ENCODE results near the gene RGS3.

The RGS3 gene

DNA sequence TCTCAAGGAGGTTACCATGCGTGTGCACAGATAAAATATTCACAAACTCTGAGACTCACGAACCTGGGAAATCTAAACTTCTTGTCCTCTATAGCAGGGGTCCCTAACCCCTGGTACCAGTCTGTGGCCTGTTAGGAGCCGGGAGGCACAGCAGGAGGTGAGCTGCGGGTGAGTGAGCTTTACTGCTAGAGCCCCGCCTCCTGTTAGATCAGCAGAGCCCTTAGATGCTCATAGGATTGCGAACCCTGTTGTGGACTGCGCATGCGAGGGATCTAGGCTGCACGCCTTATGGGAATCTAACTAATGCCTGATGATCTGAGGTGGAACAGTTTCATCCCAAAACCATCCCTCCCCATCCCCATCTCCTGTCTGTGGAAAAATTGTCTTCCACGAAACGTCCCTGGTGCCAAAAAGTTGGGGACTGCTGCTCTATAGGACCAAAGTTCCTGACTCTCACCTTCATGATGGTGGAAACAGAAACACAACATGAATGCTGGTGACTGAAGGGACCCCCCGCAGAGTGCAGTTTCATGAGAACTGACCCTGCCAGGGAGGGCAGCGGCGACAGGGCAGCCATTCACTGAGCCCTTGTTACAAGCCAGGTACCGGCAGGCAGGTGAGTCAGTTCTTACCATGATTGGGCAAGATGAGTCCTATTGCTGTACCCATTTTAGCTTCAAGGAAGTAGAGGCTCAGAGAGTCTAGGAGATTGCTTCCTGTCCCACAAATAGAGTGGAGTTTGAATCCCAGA, 181.9 kb downstream of the RGS3 start:
- Histone ChIP-seq H3K9me3 (ENCODE audit: control insufficient read depth, insufficient read depth, low read depth, low read length) (no peaks in the 10 kb centered on the region), H3K4me3 (ENCODE audit: low read depth, low read length) (no peak overlapping the region), H3K27ac (ENCODE audit: extremely low read depth, low read depth, low read length) (no peak overlapping the region), H3K4me1 (ENCODE audit: control insufficient read depth, insufficient read depth, low read length) (no peaks in the 10 kb centered on the region), H3K36me3 (ENCODE audit: control insufficient read depth in 2 of 2, insufficient read depth in 1 of 2, low read length in 2 of 2) (no peaks in the 10 kb centered on the region)
- ChIA-PET POLR2A (no interaction called here), CTCF (interaction anchor here (0.6 to 1.1 kb wide), 3 partner anchors 9 to 63 kb away, joined by 4 to 5 read pairs (median 4); no protein-coding TSS in a partner anchor)
- TF ChIP-seq, protein P1, sequence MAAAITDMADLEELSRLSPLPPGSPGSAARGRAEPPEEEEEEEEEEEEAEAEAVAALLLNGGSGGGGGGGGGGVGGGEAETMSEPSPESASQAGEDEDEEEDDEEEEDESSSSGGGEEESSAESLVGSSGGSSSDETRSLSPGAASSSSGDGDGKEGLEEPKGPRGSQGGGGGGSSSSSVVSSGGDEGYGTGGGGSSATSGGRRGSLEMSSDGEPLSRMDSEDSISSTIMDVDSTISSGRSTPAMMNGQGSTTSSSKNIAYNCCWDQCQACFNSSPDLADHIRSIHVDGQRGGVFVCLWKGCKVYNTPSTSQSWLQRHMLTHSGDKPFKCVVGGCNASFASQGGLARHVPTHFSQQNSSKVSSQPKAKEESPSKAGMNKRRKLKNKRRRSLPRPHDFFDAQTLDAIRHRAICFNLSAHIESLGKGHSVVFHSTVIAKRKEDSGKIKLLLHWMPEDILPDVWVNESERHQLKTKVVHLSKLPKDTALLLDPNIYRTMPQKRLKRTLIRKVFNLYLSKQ (tag by site-specific recombination; IDR thresholded peaks at IDR 0.05; ENCODE audit: borderline replicate concordance), result no peak
- TF ChIP-seq, protein P2, sequence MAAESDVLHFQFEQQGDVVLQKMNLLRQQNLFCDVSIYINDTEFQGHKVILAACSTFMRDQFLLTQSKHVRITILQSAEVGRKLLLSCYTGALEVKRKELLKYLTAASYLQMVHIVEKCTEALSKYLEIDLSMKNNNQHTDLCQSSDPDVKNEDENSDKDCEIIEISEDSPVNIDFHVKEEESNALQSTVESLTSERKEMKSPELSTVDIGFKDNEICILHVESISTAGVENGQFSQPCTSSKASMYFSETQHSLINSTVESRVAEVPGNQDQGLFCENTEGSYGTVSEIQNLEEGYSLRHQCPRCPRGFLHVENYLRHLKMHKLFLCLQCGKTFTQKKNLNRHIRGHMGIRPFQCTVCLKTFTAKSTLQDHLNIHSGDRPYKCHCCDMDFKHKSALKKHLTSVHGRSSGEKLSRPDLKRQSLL (tag by site-specific recombination; IDR thresholded peaks at IDR 0.05), result no peak
- TF ChIP-seq, protein P3, sequence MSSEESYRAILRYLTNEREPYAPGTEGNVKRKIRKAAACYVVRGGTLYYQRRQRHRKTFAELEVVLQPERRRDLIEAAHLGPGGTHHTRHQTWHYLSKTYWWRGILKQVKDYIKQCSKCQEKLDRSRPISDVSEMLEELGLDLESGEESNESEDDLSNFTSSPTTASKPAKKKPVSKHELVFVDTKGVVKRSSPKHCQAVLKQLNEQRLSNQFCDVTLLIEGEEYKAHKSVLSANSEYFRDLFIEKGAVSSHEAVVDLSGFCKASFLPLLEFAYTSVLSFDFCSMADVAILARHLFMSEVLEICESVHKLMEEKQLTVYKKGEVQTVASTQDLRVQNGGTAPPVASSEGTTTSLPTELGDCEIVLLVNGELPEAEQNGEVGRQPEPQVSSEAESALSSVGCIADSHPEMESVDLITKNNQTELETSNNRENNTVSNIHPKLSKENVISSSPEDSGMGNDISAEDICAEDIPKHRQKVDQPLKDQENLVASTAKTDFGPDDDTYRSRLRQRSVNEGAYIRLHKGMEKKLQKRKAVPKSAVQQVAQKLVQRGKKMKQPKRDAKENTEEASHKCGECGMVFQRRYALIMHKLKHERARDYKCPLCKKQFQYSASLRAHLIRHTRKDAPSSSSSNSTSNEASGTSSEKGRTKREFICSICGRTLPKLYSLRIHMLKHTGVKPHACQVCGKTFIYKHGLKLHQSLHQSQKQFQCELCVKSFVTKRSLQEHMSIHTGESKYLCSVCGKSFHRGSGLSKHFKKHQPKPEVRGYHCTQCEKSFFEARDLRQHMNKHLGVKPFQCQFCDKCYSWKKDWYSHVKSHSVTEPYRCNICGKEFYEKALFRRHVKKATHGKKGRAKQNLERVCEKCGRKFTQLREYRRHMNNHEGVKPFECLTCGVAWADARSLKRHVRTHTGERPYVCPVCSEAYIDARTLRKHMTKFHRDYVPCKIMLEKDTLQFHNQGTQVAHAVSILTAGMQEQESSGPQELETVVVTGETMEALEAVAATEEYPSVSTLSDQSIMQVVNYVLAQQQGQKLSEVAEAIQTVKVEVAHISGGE (tag by site-specific recombination; conservative IDR thresholded peaks at IDR 0.05; ENCODE audit: low read depth), result no peak
- TF ChIP-seq ZBTB1 (tag by site-specific recombination; IDR thresholded peaks at IDR 0.05), result no peak
- TF ChIP-seq, protein P4, sequence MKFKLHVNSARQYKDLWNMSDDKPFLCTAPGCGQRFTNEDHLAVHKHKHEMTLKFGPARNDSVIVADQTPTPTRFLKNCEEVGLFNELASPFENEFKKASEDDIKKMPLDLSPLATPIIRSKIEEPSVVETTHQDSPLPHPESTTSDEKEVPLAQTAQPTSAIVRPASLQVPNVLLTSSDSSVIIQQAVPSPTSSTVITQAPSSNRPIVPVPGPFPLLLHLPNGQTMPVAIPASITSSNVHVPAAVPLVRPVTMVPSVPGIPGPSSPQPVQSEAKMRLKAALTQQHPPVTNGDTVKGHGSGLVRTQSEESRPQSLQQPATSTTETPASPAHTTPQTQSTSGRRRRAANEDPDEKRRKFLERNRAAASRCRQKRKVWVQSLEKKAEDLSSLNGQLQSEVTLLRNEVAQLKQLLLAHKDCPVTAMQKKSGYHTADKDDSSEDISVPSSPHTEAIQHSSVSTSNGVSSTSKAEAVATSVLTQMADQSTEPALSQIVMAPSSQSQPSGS (tag by site-specific recombination; IDR thresholded peaks at IDR 0.05; ENCODE audit: low read depth), result no peak

DNA sequence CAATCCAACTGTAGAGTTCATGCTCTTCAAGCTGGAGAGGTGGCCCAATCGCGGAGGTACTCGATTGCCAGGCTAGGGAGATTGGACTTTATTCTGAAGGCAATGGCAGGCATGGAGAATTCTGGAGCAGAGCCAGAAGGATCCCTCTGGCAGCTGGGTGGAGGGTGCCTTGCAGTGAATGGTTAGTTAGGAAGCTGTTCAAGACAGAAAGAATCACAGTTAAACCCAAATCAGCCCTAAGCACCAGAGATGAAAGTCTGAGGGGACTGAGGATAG, 182.4 kb downstream of the RGS3 start:
- H3K36me3 ChIP-seq (ENCODE audit: control insufficient read depth in 2 of 2, insufficient read depth in 1 of 2, low read length in 2 of 2), result no peaks in the 10 kb centered on the region
- CTCF ChIA-PET, result interaction anchor here (0.6 to 1.1 kb wide), 3 partner anchors 9 to 64 kb away, joined by 4 to 5 read pairs (median 4); no protein-coding TSS in a partner anchor
- no peak overlapping the region for H3K27ac ChIP-seq (ENCODE audit: extremely low read depth, low read depth, low read length)
- H3K4me1 ChIP-seq (ENCODE audit: control insufficient read depth, insufficient read depth, low read length), result no peaks in the 10 kb centered on the region
- no peak overlapping the region for H3K4me3 ChIP-seq (ENCODE audit: low read depth, low read length)
- H3K9me3 ChIP-seq (ENCODE audit: control insufficient read depth, insufficient read depth, low read depth, low read length), result no peaks in the 10 kb centered on the region
- POLR2A ChIA-PET, result no interaction called here
- no peak for TF ChIP-seq ZNF223 (tag by site-specific recombination; IDR thresholded peaks at IDR 0.05)
- TF ChIP-seq, protein P5, sequence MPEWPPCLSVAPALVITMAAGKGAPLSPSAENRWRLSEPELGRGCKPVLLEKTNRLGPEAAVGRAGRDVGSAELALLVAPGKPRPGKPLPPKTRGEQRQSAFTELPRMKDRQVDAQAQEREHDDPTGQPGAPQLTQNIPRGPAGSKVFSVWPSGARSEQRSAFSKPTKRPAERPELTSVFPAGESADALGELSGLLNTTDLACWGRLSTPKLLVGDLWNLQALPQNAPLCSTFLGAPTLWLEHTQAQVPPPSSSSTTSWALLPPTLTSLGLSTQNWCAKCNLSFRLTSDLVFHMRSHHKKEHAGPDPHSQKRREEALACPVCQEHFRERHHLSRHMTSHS (tag by site-specific recombination; IDR thresholded peaks at IDR 0.05), result no peak
- no peak for TF ChIP-seq ZNF391 (tag by site-specific recombination; IDR thresholded peaks at IDR 0.05; ENCODE audit: borderline replicate concordance, low read depth)
- TF ChIP-seq ZNF701 (tag by site-specific recombination; IDR thresholded peaks at IDR 0.05), result no peak
- no peak for TF ChIP-seq OVOL3 (tag by site-specific recombination; IDR thresholded peaks at IDR 0.05)
- no peak for TF ChIP-seq ZXDB (tag by site-specific recombination; IDR thresholded peaks at IDR 0.05)
- TF ChIP-seq, protein P6, sequence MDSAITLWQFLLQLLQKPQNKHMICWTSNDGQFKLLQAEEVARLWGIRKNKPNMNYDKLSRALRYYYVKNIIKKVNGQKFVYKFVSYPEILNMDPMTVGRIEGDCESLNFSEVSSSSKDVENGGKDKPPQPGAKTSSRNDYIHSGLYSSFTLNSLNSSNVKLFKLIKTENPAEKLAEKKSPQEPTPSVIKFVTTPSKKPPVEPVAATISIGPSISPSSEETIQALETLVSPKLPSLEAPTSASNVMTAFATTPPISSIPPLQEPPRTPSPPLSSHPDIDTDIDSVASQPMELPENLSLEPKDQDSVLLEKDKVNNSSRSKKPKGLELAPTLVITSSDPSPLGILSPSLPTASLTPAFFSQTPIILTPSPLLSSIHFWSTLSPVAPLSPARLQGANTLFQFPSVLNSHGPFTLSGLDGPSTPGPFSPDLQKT (IDR thresholded peaks at IDR 0.05; ENCODE audit: borderline replicate concordance, low read depth, low read length), result no peak
- TF ChIP-seq, protein P7, sequence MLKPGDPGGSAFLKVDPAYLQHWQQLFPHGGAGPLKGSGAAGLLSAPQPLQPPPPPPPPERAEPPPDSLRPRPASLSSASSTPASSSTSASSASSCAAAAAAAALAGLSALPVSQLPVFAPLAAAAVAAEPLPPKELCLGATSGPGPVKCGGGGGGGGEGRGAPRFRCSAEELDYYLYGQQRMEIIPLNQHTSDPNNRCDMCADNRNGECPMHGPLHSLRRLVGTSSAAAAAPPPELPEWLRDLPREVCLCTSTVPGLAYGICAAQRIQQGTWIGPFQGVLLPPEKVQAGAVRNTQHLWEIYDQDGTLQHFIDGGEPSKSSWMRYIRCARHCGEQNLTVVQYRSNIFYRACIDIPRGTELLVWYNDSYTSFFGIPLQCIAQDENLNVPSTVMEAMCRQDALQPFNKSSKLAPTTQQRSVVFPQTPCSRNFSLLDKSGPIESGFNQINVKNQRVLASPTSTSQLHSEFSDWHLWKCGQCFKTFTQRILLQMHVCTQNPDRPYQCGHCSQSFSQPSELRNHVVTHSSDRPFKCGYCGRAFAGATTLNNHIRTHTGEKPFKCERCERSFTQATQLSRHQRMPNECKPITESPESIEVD (tag by site-specific recombination; IDR thresholded peaks at IDR 0.05), result no peak
- TF ChIP-seq, protein P8, sequence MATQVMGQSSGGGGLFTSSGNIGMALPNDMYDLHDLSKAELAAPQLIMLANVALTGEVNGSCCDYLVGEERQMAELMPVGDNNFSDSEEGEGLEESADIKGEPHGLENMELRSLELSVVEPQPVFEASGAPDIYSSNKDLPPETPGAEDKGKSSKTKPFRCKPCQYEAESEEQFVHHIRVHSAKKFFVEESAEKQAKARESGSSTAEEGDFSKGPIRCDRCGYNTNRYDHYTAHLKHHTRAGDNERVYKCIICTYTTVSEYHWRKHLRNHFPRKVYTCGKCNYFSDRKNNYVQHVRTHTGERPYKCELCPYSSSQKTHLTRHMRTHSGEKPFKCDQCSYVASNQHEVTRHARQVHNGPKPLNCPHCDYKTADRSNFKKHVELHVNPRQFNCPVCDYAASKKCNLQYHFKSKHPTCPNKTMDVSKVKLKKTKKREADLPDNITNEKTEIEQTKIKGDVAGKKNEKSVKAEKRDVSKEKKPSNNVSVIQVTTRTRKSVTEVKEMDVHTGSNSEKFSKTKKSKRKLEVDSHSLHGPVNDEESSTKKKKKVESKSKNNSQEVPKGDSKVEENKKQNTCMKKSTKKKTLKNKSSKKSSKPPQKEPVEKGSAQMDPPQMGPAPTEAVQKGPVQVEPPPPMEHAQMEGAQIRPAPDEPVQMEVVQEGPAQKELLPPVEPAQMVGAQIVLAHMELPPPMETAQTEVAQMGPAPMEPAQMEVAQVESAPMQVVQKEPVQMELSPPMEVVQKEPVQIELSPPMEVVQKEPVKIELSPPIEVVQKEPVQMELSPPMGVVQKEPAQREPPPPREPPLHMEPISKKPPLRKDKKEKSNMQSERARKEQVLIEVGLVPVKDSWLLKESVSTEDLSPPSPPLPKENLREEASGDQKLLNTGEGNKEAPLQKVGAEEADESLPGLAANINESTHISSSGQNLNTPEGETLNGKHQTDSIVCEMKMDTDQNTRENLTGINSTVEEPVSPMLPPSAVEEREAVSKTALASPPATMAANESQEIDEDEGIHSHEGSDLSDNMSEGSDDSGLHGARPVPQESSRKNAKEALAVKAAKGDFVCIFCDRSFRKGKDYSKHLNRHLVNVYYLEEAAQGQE (tag by site-specific recombination; IDR thresholded peaks at IDR 0.05), result no peak
- no peak for TF ChIP-seq ZNF529 (tag by site-specific recombination; IDR thresholded peaks at IDR 0.05; ENCODE audit: insufficient replicate concordance)
- no peak for TF ChIP-seq ZNF404 (tag by site-specific recombination; IDR thresholded peaks at IDR 0.05)
- no peak for TF ChIP-seq ZEB2 (tag by site-specific recombination; IDR thresholded peaks at IDR 0.05)

All from HEK293 (cell line).